NT2/D1 (cell line): ENCODE data around the gene SUDS3.

ENCODE experiments used
- DNase-seq: peaks from one replicate; pipeline ENCODE4 v3.0.0-alpha.2; 2011; ENCODE audit warnings: low read depth, low spot score
- H3K27me3 ChIP-seq: 2 replicates; pipeline ENCODE4 v1.6.0; 2011; ENCODE audit warnings: mild to moderate bottlenecking; ENCODE audit not compliant: insufficient read length, insufficient read depth
- H3K36me3 ChIP-seq: 2 replicates; pipeline ENCODE4 v1.6.1; 2011; ENCODE audit warnings: mild to moderate bottlenecking, low read length, mixed read lengths; ENCODE audit not compliant: insufficient read depth, insufficient read length
- H3K4me1 ChIP-seq: 2 replicates; pipeline ENCODE4 v1.5.1; 2011; ENCODE audit not compliant: insufficient read depth, insufficient read length
- H3K4me3 ChIP-seq: 2 replicates; pipeline ENCODE4 v1.5.1; 2011; ENCODE audit warnings: low read depth; ENCODE audit not compliant: insufficient read length
- H3K9ac ChIP-seq: 2 replicates; pipeline ENCODE4 v1.6.0; 2011; ENCODE audit warnings: low read depth; ENCODE audit not compliant: insufficient read length
- H3K9me3 ChIP-seq: 2 replicates; pipeline ENCODE4 v1.5.1; 2011; ENCODE audit warnings: mild to moderate bottlenecking, low read length; ENCODE audit not compliant: insufficient read depth
- SUZ12 ChIP-seq: IDR thresholded peaks from 2 replicates; pipeline ENCODE4 v1.6.1; 2011; ENCODE audit not compliant: insufficient read length, insufficient read depth; ENCODE audit errors: extremely low read depth
- YY1 ChIP-seq: IDR thresholded peaks from 2 replicates; pipeline ENCODE4 v1.6.1; 2011; ENCODE audit not compliant: insufficient read length, insufficient read depth
- ZNF274 ChIP-seq: IDR thresholded peaks from 2 replicates; pipeline ENCODE4 v1.6.1; 2011; ENCODE audit warnings: mild to moderate bottlenecking, low read depth, low read length

The SUDS3 gene

DNA sequence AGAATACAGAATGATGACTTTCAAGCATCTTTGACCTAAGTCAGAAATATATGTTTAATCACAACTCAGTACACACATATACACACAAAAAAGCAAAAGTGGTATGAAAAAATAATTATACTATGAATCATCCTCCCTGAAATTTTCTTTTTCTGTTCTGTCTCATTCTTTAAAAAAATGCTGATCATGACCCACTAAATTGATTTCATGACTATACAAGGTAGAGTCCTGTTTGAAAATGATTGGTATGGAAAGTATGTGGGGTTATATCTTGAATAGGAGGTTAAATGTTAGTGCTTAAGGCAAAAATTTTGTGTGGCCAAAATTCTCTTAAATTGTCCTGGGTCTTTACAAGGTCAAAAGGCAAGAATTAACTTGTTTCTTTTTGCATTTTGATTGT is 80.4 kb downstream of the SUDS3 start:
- H3K4me1 ChIP-seq = no peaks in the 10 kb centered on the region
- TF ChIP-seq ZNF274 = no peak
- no peak for TF ChIP-seq YY1
- no peak for TF ChIP-seq SUZ12
- H3K36me3 ChIP-seq = no peaks in the 10 kb centered on the region
- DNase-seq = no peak
- no peak overlapping the region for H3K9ac ChIP-seq
- H3K9me3 ChIP-seq = no peaks in the 10 kb centered on the region; the same call in 1 of the 2 replicates
- H3K4me3 ChIP-seq = no peak overlapping the region
- H3K27me3 ChIP-seq = no peaks in the 10 kb centered on the region

GRCh38 chr12:118459110-118459509 is 82.8 kb downstream of the SUDS3 start:
- DNase-seq = no peak
- Histone ChIP-seq H3K4me1 (no peaks in the 10 kb centered on the region), H3K27me3 (no peaks in the 10 kb centered on the region), H3K9me3 (no peaks in the 10 kb centered on the region; the same call in 1 of the 2 replicates), H3K4me3 (no peak overlapping the region), H3K9ac (no peak overlapping the region), H3K36me3 (no peaks in the 10 kb centered on the region)
- TF ChIP-seq YY1 = no peak
- no peak for TF ChIP-seq ZNF274
- TF ChIP-seq SUZ12 = no peak

GRCh38 chr12:118463677-118464076 is 87.3 kb downstream of the SUDS3 start:
- TF ChIP-seq SUZ12 (no peak), YY1 (no peak), ZNF274 (no peak)
- Histone ChIP-seq H3K9ac (no peak overlapping the region), H3K4me1 (no peaks in the 10 kb centered on the region), H3K4me3 (no peak overlapping the region), H3K36me3 (no peaks in the 10 kb centered on the region), H3K27me3 (no peaks in the 10 kb centered on the region), H3K9me3 (no peaks in the 10 kb centered on the region; the same call in 1 of the 2 replicates)
- DNase-seq = no peak

DNA sequence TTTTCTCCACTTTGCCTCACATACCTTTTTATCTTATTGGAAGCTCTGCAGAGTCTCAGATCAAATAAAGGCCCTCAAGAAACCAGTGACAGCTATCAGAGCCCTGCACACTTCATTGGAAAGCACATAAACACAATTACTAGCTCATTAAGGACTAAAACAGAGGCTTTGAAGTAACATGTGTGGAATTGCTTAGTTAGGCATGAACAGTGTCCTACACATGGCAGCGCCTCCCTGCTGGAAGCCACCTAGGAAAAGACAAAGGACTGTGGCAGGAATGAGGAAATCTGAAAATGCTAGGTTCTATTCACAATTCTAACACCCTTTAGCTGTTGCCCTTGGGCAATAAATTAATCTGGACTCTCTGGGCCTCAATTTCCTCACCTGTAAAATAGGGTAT is 89.4 kb downstream of the SUDS3 start:
- TF ChIP-seq ZNF274 (no peak), YY1 (no peak), SUZ12 (no peak)
- no peaks in the 10 kb centered on the region for H3K36me3 ChIP-seq
- H3K27me3 ChIP-seq = no peaks in the 10 kb centered on the region
- DNase-seq = no peak
- H3K4me1 ChIP-seq = no peaks in the 10 kb centered on the region
- no peak overlapping the region for H3K9ac ChIP-seq
- no peaks in the 10 kb centered on the region for H3K9me3 ChIP-seq
- H3K4me3 ChIP-seq = no peak overlapping the region
